ENCODE data around the gene COL21A1.

COL21A1 gene

DNA sequence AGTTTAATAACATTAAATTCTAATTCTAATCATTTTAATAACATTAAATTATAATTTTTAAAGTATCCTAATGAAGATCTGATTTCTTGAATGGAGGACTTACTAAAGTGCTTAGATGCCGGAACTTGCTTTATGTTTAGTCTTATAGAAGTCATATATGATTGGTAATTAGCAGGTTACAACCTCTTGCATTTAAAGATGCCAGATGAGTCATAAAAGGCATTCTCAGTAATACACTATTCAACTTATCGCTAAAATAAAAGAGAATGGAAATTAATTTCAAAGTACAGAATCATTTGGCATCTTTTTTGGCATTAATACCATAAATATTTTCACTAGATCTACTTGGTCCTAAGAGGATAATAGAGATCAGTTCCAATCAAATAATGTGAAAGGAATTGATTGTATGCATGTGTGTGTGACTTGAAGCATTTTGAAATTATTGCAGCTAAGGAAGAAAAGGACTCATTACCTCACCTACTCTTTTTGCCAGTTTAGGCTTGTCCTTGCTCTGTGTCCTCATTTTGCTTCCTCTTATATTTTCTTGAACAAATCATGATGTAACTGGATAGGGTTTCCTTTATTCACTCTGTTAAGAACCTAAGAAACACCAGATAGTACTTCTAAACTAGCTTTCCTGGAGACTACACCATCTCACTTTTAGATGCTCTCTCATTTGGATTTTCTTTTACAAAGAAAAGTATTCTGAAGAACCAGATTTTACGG lies 2.7 kb downstream of the COL21A1 start:
- no peak for DNase-seq

GRCh38 chr6:56244089-56244488 lies 3.3 kb downstream of the COL21A1 start:
- DNase-seq = no peak

DNA sequence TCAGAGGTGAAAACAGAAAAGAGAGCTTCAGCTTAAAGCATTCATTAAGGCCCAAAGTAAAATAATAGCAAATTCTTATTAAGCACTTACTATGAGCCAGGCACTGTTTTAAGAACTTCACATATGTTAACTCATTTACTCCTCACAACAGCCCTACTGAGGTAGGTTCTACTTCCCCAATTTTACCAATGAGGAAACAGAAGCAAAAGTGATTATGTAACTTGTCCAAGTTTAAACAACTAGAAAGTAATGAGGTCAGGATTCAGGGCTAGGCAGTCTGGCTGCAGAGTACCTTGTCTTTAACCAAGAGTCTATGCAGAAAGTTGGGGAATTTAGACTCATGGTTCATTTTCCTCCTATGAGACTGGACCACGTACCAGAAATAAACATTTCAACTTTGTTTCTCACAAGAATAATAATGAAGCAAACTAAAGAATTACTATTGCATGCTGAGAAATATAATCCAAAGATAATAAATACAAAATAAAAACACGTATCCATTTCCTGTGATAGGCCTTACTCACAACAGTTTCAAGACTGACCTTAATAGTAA lies 3.8 kb downstream of the COL21A1 start:
- DNase-seq = no peak

DNA sequence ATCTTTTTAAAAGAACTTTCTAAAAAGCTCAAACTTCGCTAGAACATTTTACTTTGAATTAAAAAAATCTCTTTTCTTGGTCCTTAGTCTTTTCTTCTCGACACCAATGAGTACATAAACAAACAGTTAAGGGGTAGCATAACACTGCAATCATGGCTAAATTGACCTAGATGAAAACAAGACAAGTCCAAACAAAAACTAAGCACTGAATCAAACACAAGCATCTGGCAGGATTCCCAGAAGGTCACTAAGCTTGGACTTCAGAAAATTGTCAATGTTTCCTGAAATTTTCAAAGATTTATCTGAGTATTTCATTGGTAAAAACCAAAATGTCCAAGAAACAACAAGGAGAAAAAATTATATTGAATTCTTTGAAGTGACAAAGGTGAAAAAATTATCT lies 5.0 kb downstream of the COL21A1 start:
- no peak for DNase-seq

DNA sequence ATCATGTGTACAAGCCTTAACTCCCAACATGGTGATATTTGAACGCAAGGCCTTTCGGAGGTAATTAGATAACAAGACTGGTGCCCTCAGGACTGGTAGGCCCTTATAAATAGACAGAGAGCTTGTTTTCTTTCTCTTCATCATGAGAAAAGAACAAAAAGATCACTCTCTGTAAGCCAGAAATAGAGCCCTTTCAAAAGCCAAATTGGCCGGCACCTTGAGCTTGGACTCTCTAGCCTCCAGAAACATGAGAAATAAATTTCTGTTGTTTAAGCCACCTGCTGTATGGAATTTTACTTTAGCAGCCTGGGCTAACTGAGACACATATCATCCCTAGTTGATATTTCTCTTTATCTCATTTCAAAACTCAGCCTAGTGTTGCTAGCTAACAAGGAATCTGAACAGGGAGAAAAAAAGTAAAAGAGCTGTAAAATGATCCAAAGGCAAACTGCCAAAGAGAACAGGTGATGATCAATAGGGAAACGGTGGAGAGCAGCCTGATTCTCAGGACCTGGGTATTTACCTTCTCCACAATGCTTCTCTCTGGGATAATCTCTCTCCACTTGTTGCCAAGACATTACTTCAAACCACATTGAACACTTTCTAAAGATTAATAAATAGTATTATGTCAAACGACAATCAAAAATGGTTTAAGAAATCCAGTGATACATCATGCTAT lies 6.1 kb downstream of the COL21A1 start:
- DNase-seq = no peak

DNA sequence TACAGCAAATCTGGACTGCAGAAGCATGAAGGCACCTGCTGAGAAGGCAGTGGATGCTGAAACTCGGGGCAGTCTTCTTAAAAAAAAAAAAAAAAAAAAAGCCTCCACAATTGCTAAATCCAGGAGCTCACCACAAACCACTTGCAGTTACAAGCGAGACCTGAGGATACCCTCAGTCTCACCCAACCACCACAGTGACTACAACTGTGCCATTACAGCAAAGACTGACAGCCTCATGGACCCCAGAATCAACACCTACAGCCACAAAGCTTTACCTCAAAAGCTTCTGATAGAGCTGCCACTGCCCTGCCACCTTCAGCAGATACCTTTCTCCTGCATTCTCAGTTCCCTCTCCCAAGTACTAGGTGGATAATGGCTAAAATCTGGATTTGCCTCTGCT lies 9.0 kb downstream of the COL21A1 start:
- no peak for DNase-seq

DNA sequence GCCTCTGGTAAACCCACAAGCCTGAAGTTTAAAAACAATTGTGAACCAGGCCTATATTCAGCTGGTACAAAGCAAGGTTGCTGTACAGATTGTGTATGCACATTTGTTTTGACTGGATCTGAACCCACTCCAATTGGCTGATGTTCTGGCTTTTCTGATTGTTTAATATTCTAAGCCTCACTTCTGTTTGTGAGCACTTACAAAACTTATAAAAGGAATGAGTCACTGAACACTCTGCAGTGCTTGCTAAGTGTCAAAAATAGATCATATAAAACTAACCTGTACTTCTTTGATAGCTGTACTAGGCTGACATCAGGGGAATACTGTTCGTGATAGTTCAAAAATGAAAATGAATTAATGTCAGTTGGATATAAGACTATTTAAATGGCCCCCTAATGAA lies 12.1 kb downstream of the COL21A1 start:
- no peak for DNase-seq

- DNase-seq = no peak
Measured at GRCh38 chr6:56232436-56232835, 14.9 kb downstream of the COL21A1 start.

DNA sequence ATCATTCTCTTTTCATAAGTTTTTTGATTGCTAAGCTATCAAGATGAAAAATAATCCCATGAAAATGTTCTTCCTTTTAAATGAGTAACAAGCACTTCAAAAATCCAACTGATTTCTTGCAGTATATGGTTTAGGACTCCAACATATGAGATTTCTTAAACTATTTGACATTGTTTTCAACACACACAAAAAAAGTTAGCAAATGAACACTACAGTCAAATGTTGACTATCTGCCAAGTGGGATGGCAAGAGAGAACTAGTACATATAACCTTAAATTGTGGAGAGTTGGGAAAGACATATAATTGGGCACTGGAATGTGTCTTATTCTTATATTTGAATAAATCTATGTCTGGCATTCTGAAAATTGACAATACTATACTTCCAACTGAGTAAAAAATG lies 15.6 kb downstream of the COL21A1 start:
- no peak for DNase-seq

DNA sequence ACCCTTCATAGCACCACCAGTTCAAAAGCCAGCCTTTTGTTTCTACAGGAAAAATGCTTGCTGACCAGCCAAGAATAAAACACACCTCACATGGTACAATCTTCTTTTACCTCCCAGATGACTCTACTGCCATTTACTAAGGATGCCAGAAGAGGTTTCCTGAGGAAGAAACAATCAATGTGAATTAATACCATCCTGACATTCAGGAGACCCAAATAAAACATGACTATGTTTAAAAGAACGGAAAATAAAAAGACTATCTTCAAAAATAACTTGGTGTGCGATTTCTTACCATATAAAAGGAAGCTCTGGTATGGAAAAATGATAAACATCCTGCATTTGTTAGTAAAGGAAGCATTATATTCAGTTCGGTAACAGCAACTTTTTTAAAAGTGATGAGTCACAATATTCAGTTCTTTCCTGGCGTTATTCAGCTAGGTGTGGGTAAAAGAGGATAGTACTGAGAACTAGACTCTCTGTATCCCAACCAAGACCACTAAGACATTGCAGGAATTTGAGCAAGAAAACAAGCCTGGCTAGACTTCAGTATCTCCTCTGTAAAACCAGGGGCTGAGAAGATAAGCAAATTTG lies 16.3 kb downstream of the COL21A1 start:
- DNase-seq = no peak

DNA sequence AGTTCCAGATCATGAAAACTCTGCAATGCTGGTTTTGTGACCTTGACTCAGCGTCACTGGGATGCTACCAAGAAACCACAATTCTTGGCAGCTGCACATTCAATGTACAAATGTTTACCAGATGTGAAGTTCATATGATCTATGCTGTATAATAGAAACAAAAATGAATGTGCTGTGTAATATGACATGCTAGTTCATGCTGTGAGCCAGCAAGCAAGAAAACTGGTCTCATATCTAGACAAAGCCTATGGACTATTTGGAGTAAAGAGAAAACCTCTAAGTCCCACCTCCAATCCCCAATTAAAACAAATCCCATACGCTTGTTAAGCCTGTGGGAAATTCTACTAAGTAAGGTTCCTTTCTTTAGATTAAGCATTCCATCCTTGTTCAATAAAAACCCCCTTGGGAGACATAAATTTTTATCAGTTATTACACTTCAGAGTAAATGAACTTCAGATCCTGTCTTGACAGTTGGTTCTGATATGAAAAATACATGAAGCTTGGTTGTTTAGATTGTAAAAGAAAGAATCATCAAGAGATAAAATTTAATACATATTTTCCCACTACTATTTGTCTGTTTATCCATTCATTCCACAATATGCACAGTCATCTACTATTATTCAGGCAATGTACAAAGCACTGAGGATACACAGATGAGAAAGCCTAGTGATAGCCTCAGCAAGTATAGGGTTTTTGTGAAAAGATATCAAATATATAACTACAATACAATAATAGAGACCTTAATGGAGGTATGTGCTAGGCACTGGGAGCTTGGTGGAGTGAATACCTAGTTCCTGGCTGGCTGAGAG lies 20.1 kb downstream of the COL21A1 start:
- DNase-seq = no peak

DNA sequence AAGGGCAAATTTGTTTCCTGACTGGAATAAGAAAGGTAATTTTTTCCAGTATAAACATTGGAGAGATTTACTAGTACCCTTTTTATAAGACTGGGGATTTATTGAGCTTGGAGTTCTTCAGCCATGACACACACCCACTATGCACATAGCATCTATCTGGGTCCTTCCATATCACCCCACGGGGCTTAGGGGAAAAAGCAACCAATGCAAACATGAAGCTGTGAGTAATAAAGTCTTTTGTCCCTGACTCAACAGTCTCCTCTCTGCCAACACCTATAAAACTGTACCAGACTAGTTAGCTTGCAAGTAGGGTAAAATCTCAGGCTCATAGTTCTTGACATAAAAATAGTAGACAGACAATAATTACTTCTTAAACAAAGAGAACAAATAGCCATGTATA lies 23.4 kb downstream of the COL21A1 start:
- no peak for DNase-seq

DNA sequence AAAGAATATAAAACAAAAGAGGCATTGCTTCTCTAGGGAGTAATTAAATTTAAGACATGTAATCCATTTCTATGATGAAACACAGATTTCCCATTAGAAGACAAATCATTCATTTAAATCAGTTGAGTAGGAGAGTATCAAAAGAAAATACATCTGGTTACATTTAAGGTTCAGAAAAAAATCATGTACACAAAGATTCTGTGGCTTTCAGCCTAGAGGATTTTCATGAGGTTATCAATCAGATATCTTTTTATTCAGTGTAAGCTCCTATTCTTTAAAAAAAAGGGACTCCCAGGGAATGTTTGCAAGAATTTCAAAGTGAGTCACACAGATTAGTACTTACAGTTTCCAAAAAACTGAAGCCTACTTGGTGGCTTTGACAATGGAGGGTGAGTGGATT lies 24.9 kb downstream of the COL21A1 start:
- DNase-seq = no peak

DNA sequence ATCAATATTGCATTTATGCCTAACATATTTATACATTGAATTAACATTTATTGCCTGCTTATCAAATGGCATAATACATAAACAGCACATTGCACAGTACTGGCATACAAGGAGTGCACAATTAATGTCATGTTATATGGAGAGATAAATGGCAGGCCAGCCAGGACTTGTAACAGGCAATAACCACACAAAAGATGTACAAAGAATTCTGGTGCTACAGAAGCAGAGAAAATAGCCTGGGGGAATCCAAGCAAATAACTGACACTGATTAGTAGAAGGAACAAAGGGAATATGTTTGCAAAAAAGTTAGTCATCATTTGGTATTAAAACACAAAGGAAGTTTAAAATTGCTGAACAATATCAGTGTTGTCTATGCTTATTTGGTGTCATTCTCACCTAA lies 27.3 kb downstream of the COL21A1 start:
- no peak for DNase-seq

DNA sequence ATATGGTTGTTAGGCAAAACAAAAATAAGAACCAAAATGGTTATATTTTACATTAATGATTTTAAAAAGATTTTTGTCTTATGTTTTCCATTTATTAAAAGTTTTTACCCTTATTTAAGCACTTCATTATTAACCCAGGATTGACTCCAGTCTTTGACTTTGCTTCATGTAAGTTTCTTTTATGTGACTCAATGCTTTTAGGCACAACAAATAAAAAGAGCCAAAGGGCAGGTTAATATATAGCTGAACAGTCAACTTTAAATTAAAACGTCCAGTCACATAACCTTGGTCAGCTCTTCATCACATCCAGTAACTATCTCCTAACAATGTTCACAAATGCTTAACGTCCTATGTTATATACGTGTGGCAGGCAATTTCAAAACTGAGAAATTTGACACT lies 32.7 kb downstream of the COL21A1 start:
- DNase-seq = no peak

GRCh38 chr6:56214041-56214702 lies 33.2 kb downstream of the COL21A1 start:
- no peak for DNase-seq

- DNase-seq = no peak
Measured at GRCh38 chr6:56211724-56212123, 35.7 kb downstream of the COL21A1 start.

DNA sequence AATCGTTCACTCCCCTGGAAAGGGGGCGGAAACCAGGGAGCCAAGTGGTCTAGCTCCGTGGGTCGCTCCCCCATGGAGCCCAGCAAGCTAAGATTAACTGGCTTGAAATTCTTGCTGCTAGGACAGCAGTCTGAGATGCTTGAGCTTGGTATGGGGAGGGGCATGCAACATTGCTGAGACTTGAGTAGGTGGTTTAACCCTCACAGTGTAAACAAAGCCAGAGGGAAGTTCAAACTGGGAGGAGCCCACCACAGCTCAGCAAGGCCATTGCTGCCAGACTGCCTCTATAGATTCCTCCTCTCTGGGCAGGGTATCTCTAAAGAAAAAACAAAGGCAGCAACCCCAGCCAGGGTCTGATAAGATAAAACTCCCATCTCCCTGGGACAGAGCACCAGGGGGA lies 43.2 kb downstream of the COL21A1 start:
- DNase-seq = no peak

- DNase-seq = no peak
Measured at GRCh38 chr6:56199956-56200355, 47.4 kb downstream of the COL21A1 start.

GRCh38 chr6:56193846-56194245 lies 53.5 kb downstream of the COL21A1 start:
- DNase-seq = no peak

GRCh38 chr6:56188429-56188828 lies 59.0 kb downstream of the COL21A1 start:
- no peak for DNase-seq

DNA sequence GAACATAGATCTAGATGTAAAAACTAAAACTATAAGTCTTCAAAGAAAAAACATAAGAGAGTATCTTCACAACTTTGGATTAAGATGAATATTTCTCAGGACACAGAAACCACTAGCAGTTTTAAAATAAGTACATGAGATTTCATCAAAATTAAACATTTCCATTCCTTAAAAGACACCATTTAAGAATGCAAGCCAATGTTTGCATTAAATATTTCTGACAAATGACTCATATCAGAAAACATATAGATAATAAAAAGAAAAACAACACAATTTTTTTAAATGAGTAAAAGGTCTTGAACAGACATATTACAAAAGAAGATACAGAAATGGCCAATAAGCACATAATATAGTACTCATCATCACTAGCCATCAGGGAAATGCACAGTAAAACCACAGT lies 59.7 kb downstream of the COL21A1 start:
- no peak for DNase-seq

GRCh38 chr6:56176741-56177140 lies 70.6 kb downstream of the COL21A1 start:
- DNase-seq = no peak
